ENCODE measurements around the gene MYMX.

The MYMX gene

GRCh38 chr6:44265722-44266233 lies 49.1 kb downstream of the MYMX start:
- DNase-seq = no peak

- no peak for DNase-seq
Observed at GRCh38 chr6:44266347-44266746, 49.6 kb downstream of the MYMX start.

- DNase-seq = no peak
Observed at GRCh38 chr6:44267252-44267651, 50.5 kb downstream of the MYMX start.
